Uterus (tissue), 2 donors: ENCODE data around the gene KCNQ1.

Experiments used
- CTCF ChIP-seq, 4 experiments: fragments of 200-600 bp in 2 of 4; fragments of 450-650 bp in 2 of 4; sonication (generic) in 2 of 4; IDR thresholded peaks; one replicate each; pipeline ENCODE4 v1.5.1; 2016 to 2019; ENCODE audit warnings: antibody characterized with exemption in 4 of 4, mild to moderate bottlenecking in 2 of 4, moderate library complexity in 1 of 4
- POLR2A ChIP-seq, 2 donors: fragments of 450-650 bp; IDR thresholded peaks; one replicate each; pipeline ENCODE4 v1.6.1; 2016; ENCODE audit warnings: antibody characterized with exemption in 2 of 2, mild to moderate bottlenecking in 1 of 2, moderate library complexity in 1 of 2

- TF ChIP-seq CTCF (IDR thresholded peaks at IDR 0.05) (no peak), POLR2A (IDR thresholded peaks at IDR 0.05) (no peak)
Measured at GRCh38 chr11:2425506-2425905, 19.3 kb upstream of the KCNQ1 start.
